GM18951 (cell line): ENCODE data around the gene WDPCP.
"Not testable (repeated sequence)": the region's sequence is repeated elsewhere in the genome, so short reads cannot be mapped to it uniquely, and the experiment has no call there.

Experiments
- POLR2A ChIP-seq: IDR thresholded peaks from 4 replicates; pipeline ENCODE4 v1.6.1; 2011; ENCODE audit warnings: mild to moderate bottlenecking; ENCODE audit not compliant: insufficient read length, insufficient read depth; ENCODE audit errors: extremely low read depth
- in situ Hi-C: fragments of 300-500 bp; cut with MboI; formaldehyde crosslinking; loops from one replicate; pipeline ENCODE4 v1.12.0; 2022; ENCODE audit warnings: low sequenced_read_pairs, mixed read lengths, inconsistent platforms; ENCODE audit not compliant: unreplicated experiment

The WDPCP gene

GRCh38 chr2:63287956-63288355 lies 300.3 kb downstream of the WDPCP start:
- in situ Hi-C loops = no loop called here

DNA sequence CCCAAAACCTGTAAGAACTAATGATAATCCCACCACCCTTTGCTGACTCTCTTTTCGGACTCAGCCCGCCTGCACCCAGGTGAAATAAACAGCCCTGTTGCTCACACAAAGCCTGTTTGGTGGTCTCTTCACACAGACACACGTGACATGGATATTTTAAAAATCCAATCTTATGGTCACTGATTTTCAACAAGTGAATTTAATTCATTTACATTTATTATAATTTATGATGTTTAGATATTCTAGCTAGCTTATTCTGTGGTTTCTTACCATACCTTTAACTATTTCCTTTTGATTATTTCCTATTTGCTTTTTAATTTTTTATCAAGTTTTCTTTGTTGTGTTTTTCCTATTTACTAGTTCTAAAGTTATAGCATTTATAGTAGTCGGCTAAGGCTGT lies 301.8 kb downstream of the WDPCP start:
- in situ Hi-C loops = not testable (repeated sequence)

More at GRCh38 chr2:63287956-63288355, 300.3 kb downstream of the WDPCP start:
- no peak for TF ChIP-seq POLR2A

DNA sequence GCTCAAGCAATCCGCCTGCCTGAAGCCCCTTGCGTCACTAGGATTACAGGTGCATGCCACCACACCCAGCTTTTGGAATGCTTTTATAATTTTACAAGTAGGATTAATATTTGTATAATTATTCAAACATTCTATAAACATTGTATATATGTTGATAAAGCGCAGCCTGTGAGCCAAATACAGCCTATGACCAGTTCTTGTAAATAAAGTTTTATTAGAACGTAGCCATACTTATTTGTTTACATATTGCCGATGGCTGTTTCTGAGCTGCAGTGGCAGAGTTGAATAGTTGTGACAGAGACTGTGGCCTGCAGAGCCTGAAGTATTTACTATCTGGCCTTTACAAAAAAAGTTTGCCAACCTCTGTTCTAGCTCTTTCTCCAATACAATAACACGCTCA lies 305.0 kb downstream of the WDPCP start:
- no peak for TF ChIP-seq POLR2A
- in situ Hi-C loops = no loop called here

DNA sequence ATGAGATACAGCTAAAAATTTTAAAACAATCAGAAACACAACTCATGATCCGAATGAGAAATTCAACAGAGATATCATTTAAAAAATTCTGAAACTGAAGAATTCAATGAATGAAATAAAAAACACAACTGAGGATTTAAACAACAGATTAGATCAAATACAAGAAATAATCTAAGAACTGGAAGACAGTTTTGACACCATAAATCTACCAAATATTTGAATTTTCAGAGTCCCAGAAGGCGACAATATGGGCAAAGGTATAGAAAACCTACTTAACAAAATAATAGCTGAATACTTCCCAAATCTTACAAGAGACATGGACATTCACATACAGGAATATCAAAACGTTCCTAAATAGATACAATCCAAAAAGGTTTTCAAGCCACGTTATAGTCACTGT lies 315.7 kb downstream of the WDPCP start:
- in situ Hi-C loops = no loop called here
- TF ChIP-seq POLR2A = no peak

GRCh38 chr2:63270717-63271116 lies 317.6 kb downstream of the WDPCP start:
- in situ Hi-C loops = no loop called here
- no peak for TF ChIP-seq POLR2A

GRCh38 chr2:63268946-63269345 lies 319.3 kb downstream of the WDPCP start:
- in situ Hi-C loops = no loop called here
- TF ChIP-seq POLR2A = no peak

DNA sequence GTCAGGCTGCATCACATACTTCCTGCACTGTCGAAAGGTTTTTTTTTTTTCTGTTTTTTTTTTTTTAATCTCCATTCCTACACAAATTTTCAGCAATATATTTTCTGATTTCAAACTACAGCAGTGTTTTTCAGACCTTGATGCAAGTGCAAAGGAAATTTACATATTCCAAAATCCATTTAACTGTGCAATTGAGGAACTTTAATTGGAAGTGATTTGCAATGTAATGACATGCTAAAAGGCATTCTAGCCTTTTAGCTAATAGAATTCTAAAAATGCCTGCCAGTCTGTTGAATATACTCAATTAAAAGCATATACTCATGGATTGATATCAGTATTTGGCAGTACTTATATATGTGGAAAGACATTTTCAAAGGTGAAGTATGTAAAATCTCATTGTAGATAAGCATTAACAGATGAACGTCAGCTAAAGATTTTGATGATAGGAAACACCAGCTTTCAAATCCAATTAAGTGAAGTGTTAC lies 327.1 kb downstream of the WDPCP start:
- in situ Hi-C loops = no loop called here

DNA sequence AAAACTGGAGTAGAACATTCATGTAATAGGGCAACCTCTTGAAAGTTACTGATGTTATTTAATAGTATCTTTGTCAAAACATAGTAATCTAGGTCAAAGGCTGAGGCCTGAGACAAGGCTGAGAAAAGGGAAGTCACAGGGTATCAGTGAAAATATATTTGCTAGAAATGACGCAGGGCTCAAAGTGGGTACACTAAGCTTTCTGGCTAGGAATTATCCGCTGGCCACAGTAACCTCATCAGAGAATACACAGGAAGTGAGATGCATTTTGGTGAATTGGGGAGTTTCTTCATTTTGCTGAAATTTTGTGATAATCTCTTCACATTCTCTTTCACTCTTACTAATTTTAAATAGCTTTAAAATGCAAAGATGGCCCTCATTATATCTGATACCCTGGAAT lies 330.8 kb downstream of the WDPCP start:
- in situ Hi-C loops = no loop called here

More for the DNA sequence above, 327.1 kb downstream of the WDPCP start:
- TF ChIP-seq POLR2A = no peak

GRCh38 chr2:63249161-63249560 lies 339.1 kb downstream of the WDPCP start:
- in situ Hi-C loops = no loop called here
- no peak for TF ChIP-seq POLR2A

More for the DNA sequence above, 330.8 kb downstream of the WDPCP start:
- no peak for TF ChIP-seq POLR2A

GRCh38 chr2:63242747-63243146 lies 345.5 kb downstream of the WDPCP start:
- in situ Hi-C loops = no loop called here
- no peak for TF ChIP-seq POLR2A

DNA sequence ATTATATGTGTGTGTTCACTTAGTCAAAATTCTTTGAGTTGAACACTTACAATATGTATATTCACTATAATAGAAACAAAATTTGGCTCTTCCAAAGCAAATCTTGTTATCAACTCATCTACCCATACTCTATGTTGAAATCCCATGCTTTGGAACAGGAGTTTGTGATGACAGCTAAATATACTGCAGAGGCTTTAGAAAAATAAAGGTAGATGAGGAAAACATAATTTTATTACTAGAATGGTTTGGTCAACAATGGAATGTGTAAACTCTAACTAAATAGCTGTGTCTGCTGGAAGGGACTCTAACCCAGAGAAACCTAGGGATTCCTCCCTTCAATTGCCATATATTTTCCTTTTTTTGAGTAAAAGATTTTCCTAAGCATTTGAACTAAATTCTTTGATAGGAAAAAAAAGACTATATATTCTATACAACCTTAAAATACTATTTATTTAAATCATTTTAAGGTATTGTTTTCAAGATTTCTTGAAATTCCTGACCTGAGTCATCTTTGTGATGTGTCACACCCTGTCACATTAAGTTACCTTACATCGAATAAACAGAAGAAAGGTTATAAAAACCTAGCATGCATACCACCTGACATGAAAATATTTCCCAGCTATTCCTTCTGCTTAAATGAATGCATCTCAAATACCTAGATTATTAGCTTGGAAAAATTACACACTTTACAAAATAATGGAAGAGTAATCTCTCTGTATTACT lies 362.2 kb downstream of the WDPCP start:
- no peak for TF ChIP-seq POLR2A
- in situ Hi-C loops = no loop called here

- no peak for TF ChIP-seq POLR2A
- in situ Hi-C loops = no loop called here
These were observed 369.3 kb downstream of the WDPCP start for GRCh38 chr2:63218800-63219526.

GRCh38 chr2:63195310-63195709 lies 393.0 kb downstream of the WDPCP start:
- in situ Hi-C loops = no loop called here

GRCh38 chr2:63194175-63194574 lies 394.1 kb downstream of the WDPCP start:
- no peak for TF ChIP-seq POLR2A
- in situ Hi-C loops = no loop called here

More at GRCh38 chr2:63195310-63195709, 393.0 kb downstream of the WDPCP start:
- TF ChIP-seq POLR2A = no peak
